Vagina (tissue), 2 donors: ENCODE measurements around the gene NEXMIF.
"Not testable (repeated sequence)": the region's sequence is repeated elsewhere in the genome, so short reads cannot be mapped to it uniquely, and the experiment has no call there.

Source experiments
- POLR2A ChIP-seq, 2 donors: fragments of 450-650 bp; IDR thresholded peaks; one replicate each; pipeline ENCODE4 v1.6.1; 2017; ENCODE audit warnings: antibody characterized with exemption in 2 of 2, mild to moderate bottlenecking in 2 of 2, moderate library complexity in 2 of 2
- POLR2AphosphoS5 ChIP-seq, 2 donors: sonication (generic); formaldehyde crosslinking; IDR thresholded peaks; one replicate each; pipeline ENCODE4 v1.9.0; 2017; ENCODE audit warnings: antibody characterized with exemption in 2 of 2, mild to moderate bottlenecking in 2 of 2, low read depth in 1 of 2; ENCODE audit not compliant: insufficient read depth in 1 of 2
- TF ChIP-seq, protein P1 (sequence below), 3 experiments: fragments of 450-650 bp in 2 of 3; fragments of 200-600 bp in 1 of 3; sonication (generic) in 1 of 3; IDR thresholded peaks; one replicate each; pipeline ENCODE4 v1.5.1; 2017 to 2019; ENCODE audit warnings: antibody characterized with exemption in 3 of 3, mild to moderate bottlenecking in 2 of 3, moderate library complexity in 2 of 3

DNA sequence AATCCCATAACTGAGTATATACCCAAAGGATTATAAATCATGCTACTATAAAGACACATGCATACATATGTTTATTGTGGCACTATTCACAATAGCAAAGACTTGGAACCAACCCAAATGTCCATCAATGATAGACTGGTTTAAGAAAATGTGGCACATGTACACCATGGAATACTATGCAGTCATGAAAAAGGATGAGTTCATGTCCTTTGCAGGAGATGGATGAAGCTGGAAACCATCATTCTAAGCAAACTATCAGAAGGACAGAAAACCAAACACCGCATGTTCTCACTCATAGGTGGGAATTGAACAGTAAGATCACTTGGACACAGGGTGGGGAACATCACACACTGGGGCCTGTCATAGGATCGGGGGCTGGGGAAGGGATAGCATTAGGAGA lies 223.9 kb downstream of the NEXMIF start:
- TF ChIP-seq, protein P1, sequence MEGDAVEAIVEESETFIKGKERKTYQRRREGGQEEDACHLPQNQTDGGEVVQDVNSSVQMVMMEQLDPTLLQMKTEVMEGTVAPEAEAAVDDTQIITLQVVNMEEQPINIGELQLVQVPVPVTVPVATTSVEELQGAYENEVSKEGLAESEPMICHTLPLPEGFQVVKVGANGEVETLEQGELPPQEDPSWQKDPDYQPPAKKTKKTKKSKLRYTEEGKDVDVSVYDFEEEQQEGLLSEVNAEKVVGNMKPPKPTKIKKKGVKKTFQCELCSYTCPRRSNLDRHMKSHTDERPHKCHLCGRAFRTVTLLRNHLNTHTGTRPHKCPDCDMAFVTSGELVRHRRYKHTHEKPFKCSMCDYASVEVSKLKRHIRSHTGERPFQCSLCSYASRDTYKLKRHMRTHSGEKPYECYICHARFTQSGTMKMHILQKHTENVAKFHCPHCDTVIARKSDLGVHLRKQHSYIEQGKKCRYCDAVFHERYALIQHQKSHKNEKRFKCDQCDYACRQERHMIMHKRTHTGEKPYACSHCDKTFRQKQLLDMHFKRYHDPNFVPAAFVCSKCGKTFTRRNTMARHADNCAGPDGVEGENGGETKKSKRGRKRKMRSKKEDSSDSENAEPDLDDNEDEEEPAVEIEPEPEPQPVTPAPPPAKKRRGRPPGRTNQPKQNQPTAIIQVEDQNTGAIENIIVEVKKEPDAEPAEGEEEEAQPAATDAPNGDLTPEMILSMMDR (IDR thresholded peaks at IDR 0.05), result not testable (repeated sequence)
- not testable (repeated sequence) for TF ChIP-seq POLR2A (IDR thresholded peaks at IDR 0.05); POLR2AphosphoS5 (IDR thresholded peaks at IDR 0.05; ENCODE audit: insufficient read depth in 1 of 2, low read depth in 1 of 2)
